T-helper 2 cell treated with Interferon-gamma antibody and Interleukin-4, amounts not matched to agents 100 ng/mL and 5 ng/mL, for 36 hours (primary cell): ENCODE results near the gene NREP. TPM values are rescaled to one million over a fixed set of nuclear protein-coding genes. Genes with fewer than 3 reads are reported as not detected.
"Not testable (repeated sequence)": the region's sequence is repeated elsewhere in the genome, so short reads cannot be mapped to it uniquely, and the experiment has no call there.

Source experiments
- intact Hi-C: fragments of 100-400 bp; cut with micrococcal nuclease; formaldehyde crosslinking; loops from one replicate; pipeline ENCODE4 v1.15.1; 2023
- total RNA-seq: library from RNA; stranded (reverse); gene quantifications from 2 replicates; pipeline ENCODE4 v1.2.3, GENCODE V29; 2022

Gene NREP
- total RNA-seq, 1 donor from 2014 or later, result 30.3 TPM

DNA sequence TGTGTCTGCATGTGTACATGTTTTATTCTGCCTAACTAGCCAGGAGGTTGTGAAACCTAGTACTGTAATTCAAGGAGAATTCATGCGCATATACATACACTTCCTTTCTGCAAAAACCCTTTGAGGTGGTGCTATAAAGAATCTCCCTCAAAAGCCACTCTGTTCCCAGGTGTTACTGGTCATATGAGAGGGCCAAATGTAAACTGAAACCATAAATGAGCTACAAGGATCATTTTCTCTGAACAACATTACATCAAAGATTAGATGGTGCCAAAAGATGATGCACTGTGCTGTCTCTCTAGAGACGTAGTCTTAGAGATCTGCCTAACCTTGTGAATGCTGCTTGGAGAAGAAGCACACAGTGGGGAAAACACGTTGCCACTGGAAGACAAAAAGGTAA is 15.7 kb downstream of the NREP start:
- intact Hi-C loops, result loop anchor here (5.0 kb wide), 1 partner anchor 34 kb away; no protein-coding TSS in a partner anchor

- intact Hi-C loops, result no loop called here
Measured at GRCh38 chr5:111739416-111739815, 17.6 kb downstream of the NREP start.

DNA sequence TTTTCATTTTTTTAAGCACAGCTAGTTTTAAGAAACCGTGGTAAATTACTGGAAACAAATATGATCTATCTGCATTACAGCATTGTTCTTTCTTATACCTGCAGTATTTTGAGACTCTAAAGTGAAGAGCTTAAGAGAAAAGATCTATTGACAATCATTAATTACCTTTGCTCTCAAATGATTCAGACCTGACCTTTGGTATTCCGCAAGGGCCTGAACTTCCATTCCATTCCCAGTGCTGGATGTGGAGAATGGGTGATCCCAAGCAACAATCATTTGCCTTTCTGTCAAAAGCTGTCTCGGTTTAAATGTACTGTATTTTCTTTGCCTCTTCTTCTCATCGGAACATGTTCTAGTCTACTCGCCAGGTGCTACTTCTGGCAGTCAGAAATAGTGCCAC is 18.9 kb downstream of the NREP start:
- intact Hi-C loops, result no loop called here

DNA sequence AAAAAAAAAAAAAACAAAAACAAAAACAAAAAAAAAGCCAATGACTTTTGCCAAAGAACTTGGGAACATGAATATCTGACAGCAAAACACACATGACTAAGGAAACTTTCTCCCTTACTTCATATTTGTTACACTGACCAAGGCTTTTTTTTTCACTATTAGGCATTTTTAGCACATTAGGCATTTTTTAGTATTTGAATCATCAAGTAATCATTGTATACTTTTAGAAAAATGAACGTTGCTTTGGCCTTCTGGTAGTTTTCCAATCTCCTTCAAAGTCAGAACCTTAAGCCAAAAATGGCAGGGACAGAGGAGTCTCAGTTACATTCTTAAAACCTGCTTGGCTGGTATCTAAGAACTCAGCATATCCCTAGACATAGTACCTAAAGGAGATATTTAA is 19.3 kb downstream of the NREP start:
- intact Hi-C loops, result no loop called here

DNA sequence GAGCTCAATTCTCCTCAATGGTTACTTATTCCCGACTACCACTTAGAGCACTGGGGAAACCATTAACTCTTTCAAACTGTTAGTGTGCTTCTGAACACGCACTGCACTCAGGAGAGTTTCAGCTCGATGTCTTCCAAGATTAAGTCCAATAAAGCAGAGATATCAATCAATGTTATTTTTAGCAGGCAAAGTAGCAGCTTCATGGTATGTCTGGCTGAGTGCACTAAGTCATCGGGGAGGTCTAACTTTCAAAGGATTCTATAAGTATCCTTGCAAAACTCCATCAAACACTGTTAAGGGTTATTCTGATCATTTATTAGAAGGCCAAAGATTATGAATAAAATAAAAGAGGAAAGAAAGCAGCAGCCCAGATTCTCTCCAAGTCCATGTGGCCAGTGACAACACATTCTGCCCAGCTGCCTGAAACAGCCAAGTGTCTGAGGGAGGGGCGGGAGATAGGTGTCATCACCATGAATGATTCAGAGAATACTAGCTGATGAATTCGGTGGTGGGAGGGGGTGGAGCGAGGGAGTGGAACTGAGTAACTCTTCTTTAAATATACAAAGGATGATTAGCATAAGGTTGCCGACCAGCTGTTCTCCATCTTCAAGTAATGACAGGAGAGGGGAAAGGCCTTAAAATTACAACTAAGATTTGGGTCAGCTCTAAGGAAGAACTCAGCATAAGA is 21.3 kb downstream of the NREP start:
- intact Hi-C loops, result no loop called here

- intact Hi-C loops, result no loop called here
Measured at GRCh38 chr5:111734597-111734996, 22.4 kb downstream of the NREP start.

DNA sequence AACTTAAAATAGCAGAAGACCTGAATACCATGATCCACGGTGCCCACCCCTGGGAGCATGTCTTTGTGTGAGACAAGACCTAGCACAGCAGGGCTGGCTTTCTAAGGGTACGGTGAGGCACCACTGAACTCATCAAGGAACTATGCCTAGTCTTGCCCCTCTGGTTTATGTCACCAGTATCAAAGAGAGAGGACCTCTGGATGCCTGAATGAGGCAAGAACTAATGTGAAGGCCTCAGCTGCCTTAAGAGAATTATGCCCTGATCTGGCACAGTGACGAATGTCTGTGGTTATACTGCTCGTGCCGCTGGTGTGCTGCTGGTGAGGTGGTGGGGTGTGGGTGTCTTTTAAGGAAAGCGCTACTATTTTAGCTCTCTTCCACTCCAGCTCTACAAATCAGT is 23.0 kb downstream of the NREP start:
- intact Hi-C loops, result no loop called here

DNA sequence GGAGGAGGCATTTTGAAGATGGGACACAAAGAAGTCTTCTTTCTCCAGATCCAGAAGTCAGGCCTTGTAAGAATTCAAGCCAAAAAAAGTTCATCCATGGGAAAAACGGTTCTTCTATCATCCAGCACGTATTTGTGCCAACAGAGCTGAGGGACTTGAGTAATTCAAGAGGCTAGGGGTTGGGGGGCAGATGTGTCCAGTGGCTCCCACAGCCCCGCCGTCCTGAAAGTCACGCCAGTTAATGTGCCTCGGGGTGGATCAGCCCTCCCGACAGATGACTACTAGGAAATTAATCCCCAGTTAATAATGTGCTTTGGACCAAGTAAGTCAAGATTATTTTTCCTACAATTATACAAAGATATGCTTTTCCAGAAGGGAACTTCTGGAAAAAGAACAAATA is 23.4 kb downstream of the NREP start:
- intact Hi-C loops, result no loop called here

DNA sequence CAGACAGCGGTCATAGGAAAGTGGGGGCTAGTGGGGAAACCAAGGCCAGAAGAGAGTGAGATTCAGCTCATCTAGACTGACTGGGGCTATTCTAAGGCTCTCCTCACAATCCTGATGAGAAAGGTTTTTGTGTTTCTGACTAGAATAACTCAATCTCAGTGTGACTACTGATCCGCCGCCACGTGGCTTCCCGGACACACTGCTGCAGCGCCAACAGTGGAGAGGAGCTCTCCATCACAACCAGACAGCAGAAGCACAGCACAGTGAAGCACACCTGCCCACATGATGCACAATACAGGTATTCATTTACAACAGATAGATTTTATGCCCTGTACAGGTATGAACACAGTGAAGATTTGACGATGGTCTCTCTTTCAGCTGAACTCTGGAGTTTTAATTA is 25.4 kb downstream of the NREP start:
- intact Hi-C loops, result no loop called here

DNA sequence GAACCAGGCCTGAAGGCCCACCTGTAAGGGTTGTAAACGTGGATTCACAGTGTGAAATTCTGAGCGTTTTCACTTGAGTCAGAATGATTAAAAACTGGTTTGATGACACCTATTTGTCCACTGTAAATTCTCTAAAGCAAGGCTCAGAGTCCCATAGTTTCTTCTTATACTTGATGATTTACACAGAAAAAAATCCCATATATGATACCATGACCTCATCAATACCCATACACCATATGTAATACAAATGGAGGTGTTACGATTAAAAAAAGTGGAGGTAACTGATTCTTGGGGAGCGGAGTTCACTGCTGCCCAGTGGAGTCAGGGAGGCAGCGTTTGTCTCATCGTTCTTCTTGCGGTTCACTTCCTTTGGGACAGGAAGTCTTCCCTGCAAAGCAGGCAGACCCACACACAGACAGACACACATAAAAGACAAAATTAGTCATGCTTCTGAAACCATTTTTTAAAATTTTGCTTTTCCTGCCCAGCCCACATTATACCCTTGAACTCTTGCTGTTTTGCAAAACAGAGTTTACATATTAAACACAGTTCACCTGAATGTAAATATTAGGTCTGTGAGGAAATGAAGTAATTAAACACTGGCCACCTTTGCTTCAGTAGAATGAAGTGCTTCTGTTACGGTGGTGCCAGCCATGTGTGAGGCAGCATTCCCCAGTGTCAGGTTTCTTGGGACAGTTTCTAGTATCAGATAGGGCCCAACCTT is 26.2 kb downstream of the NREP start:
- intact Hi-C loops, result no loop called here

DNA sequence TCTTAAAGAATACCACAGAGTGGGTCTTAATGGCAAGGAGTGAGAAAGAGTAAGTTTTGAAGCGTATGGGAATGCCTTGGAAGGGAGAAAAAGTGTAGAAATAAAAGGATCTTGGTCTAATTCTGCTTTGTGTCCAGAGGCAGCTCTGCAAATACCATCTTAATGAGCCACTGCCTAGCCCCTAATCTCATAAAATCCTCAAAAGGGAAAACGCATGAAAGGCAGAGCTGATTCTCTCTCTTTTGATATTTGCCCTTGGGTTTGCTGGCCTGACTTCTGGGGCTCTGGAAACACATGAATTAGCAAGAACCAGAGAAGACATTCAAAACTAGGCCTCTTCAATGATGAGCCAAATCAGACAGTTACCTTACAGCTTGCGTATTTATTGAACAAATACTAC is 28.1 kb downstream of the NREP start:
- intact Hi-C loops, result no loop called here

- intact Hi-C loops, result no loop called here
Measured at GRCh38 chr5:111726986-111727385, 30.0 kb downstream of the NREP start.

DNA sequence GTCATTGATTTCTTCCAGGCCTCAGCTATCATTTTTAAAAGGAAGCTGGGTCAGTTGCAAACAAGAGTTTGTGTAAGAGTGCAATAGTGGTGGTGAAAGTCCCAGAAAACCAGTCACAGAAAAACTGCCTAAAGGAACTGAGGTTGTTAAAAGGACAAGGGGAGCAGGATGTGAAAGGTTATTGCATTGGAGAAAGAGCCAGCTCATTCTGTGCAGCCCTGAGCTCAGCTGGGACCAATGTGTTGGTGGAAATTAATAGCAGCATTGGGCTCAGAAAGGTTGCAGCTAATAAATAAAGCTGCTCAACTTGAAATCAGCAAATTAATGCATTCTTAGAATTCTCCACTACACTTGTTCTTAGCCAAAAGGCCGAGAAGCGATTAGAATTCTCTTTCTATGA is 34.9 kb downstream of the NREP start:
- intact Hi-C loops, result no loop called here

DNA sequence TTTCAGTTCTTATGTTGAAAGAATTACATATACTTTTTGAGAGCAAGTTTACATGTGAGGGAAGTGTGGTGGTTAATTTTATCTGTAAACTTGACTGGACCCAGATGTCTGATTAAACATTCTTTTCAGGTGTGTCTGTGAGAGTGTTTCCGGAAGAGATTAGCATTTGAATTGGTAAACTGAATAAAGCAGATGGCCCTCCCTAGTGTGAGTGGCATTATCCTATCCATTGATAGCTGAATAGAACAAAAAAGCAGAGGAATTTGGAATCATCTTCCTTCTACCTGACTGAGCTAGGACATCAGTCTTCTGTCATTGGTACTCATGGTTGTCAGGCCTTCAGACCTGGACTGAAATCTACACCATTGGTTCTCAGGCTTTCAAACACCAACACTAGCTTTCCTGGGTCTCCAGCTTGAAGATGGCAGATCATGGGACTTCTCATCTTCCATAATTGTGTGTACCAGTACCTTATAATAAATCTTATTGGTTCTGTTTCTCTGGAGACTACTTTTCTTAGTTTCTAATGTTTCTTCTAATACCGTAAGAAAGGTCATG is 36.6 kb downstream of the NREP start:
- intact Hi-C loops, result no loop called here

DNA sequence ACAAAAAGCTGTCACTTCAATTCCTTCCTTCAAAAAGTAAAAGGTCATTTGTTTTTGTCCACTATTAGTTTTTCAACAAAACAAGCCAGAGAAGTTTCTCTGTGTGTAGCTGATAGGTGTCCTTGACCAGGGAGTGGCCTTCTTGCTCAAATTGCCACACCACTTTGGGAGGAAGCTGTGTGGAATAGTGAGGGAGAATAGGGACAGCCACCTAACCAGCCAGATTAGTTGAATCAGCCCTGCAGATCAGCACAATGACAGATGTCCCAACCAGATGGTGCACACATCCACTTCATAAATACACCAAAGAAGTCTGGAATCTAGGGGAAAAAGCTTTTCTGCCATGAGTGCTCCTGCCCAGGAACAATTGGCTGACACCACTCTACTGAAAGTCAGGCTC is 37.2 kb downstream of the NREP start:
- intact Hi-C loops, result no loop called here

GRCh38 chr5:111716789-111717188 is 40.2 kb downstream of the NREP start:
- intact Hi-C loops, result not testable (repeated sequence)

GRCh38 chr5:111707630-111708164 is 49.3 kb downstream of the NREP start:
- intact Hi-C loops, result loop anchor here (5.0 kb wide), 1 partner anchor 35 kb away; no protein-coding TSS in a partner anchor

GRCh38 chr5:111706345-111706744 is 50.6 kb downstream of the NREP start:
- intact Hi-C loops, result loop anchor here (5.0 kb wide), 1 partner anchor 36 kb away; no protein-coding TSS in a partner anchor

GRCh38 chr5:111704452-111705085 is 52.4 kb downstream of the NREP start:
- intact Hi-C loops, result loop anchor here (5.0 kb wide), 1 partner anchor 38 kb away; no protein-coding TSS in a partner anchor

DNA sequence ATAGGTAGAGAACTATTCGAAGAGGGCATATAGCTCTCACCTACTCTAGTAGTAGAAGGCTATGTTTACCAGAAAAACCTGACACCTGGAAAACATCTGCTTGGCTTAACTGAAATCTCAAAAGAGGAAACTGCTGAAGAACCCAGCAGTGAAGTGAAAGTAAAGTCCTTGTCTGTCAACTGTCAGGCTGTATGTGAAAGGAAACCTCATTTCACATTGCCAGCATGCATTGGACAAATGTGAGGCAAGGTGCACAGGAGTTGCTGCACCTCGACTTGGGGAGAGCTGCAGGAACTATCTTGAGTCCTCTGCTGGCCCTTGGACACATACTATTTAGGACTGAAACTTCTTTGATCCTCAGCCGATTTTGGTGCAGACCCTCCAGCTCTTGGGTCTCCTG is 53.3 kb downstream of the NREP start:
- intact Hi-C loops, result loop anchor here (2.0 kb wide), 1 partner anchor 53 kb away; the partner anchor contains the start of gene NREP

- intact Hi-C loops, result no loop called here
Measured at GRCh38 chr5:111699976-111700375, 57.0 kb downstream of the NREP start.

- intact Hi-C loops, result no loop called here
Measured at GRCh38 chr5:111699324-111699723, 57.7 kb downstream of the NREP start.
